NCI-H82 treated with DMSO at 0.1 percent for 48 hours (cell line): ENCODE results near the gene NOL4L.
"Not testable (repeated sequence)": the region's sequence is repeated elsewhere in the genome, so short reads cannot be mapped to it uniquely, and the experiment has no call there.

Experiments
- DNase-seq: peaks from one replicate; lab custom pipeline; 2025; ENCODE audit not compliant: unreplicated experiment; lab: John Stamatoyannopoulos, UW

Gene NOL4L

GRCh38 chr20:32596681-32597252 lies 11.6 kb upstream of the NOL4L start:
- no peak for DNase-seq

GRCh38 chr20:32595143-32595542 lies 10.0 kb upstream of the NOL4L start:
- no peak for DNase-seq

GRCh38 chr20:32594669-32595068 lies 9.5 kb upstream of the NOL4L start:
- DNase-seq: not testable (repeated sequence)

GRCh38 chr20:32594204-32594603 lies 9.1 kb upstream of the NOL4L start:
- DNase-seq: no peak

GRCh38 chr20:32592616-32593015 lies 7.5 kb upstream of the NOL4L start:
- DNase-seq: not testable (repeated sequence)

GRCh38 chr20:32592022-32592421 lies 6.9 kb upstream of the NOL4L start:
- DNase-seq: no peak

GRCh38 chr20:32589769-32590168 lies 4.6 kb upstream of the NOL4L start:
- no peak for DNase-seq

- no peak for DNase-seq
These were observed 4.1 kb upstream of the NOL4L start for GRCh38 chr20:32589256-32589655.

GRCh38 chr20:32588040-32588439 lies 2.9 kb upstream of the NOL4L start:
- no peak for DNase-seq

GRCh38 chr20:32586291-32586690 lies 1.2 kb upstream of the NOL4L start:
- DNase-seq: no peak

GRCh38 chr20:32585586-32586127 lies 524 bp upstream of the NOL4L start:
- no peak for DNase-seq

- DNase-seq: no peak
These were observed 1.5 kb downstream of the NOL4L start for GRCh38 chr20:32583581-32584070.

- DNase-seq: no peak
These were observed 2.2 kb downstream of the NOL4L start for GRCh38 chr20:32582659-32583580.

GRCh38 chr20:32581839-32582658 lies 3.1 kb downstream of the NOL4L start:
- no peak for DNase-seq

- peak; percentile 70 for DNase-seq
These were observed 3.9 kb downstream of the NOL4L start for GRCh38 chr20:32580970-32581838.

GRCh38 chr20:32580219-32580969 lies 4.7 kb downstream of the NOL4L start:
- no peak for DNase-seq

GRCh38 chr20:32578840-32579390 lies 6.2 kb downstream of the NOL4L start:
- no peak for DNase-seq

- not testable (repeated sequence) for DNase-seq
These were observed 7.1 kb downstream of the NOL4L start for GRCh38 chr20:32578062-32578461.

- DNase-seq: no peak
These were observed 7.5 kb downstream of the NOL4L start for GRCh38 chr20:32577657-32578056.
